AG04449 (cell line): ENCODE measurements around the gene HIRA.
"Not testable (repeated sequence)": the region's sequence is repeated elsewhere in the genome, so short reads cannot be mapped to it uniquely, and the experiment has no call there.

Source experiments
- CTCF ChIA-PET: fragments of 350-600 bp; formaldehyde crosslinking; extraction: SDS; loops from one replicate; lab custom pipeline; 2021; ENCODE audit warnings: antibody characterized with exemption; lab: Yijun Ruan, JAX
- POLR2A ChIA-PET: fragments of 400-600, 350-600 bp; formaldehyde crosslinking; extraction: SDS; loops from one replicate; lab custom pipeline; 2020; ENCODE audit warnings: antibody characterized with exemption, inconsistent platforms; lab: Yijun Ruan, JAX
- DNase-seq: peaks from one replicate; pipeline ENCODE4 v3.0.0-alpha.2; 2010; ENCODE audit warnings: low read depth, low spot score
- H3K4me3 ChIP-seq: 2 replicates; pipeline ENCODE4 v1.5.1; 2011; ENCODE audit warnings: low read depth, mild to moderate bottlenecking, control low read depth, low read length
- CTCF ChIP-seq: IDR thresholded peaks from one replicate; pipeline ENCODE4 v1.5.1; 2011; ENCODE audit warnings: mild to moderate bottlenecking, moderate library complexity, low read length, control low read depth, inconsistent platforms; ENCODE audit not compliant: insufficient read depth; ENCODE audit errors: missing control alignments

Gene HIRA

GRCh38 chr22:19331474-19331873 is 100.1 kb downstream of the HIRA start:
- no peak overlapping the region for H3K4me3 ChIP-seq
- CTCF ChIA-PET: no interaction called here
- POLR2A ChIA-PET: no interaction called here
- TF ChIP-seq CTCF: no peak
- DNase-seq: no peak

GRCh38 chr22:19330865-19331418 is 100.6 kb downstream of the HIRA start:
- CTCF ChIA-PET: no interaction called here
- H3K4me3 ChIP-seq: no peak overlapping the region
- DNase-seq: no peak
- POLR2A ChIA-PET: no interaction called here
- TF ChIP-seq CTCF: no peak

GRCh38 chr22:19330205-19330604 is 101.3 kb downstream of the HIRA start:
- CTCF ChIA-PET, POLR2A ChIA-PET, DNase-seq, H3K4me3 ChIP-seq: not testable (repeated sequence)

- H3K4me3 ChIP-seq: no peak overlapping the region
- CTCF ChIA-PET: no interaction called here
- POLR2A ChIA-PET: no interaction called here
- no peak for DNase-seq
- no peak for TF ChIP-seq CTCF
Measured at GRCh38 chr22:19329454-19329853, 102.1 kb downstream of the HIRA start.

GRCh38 chr22:19325296-19325948 is 106.1 kb downstream of the HIRA start:
- POLR2A ChIA-PET: no interaction called here
- CTCF ChIA-PET: interaction anchor here (1.1 kb wide), 1 partner anchor 26 kb away, joined by 4 read pairs; no protein-coding TSS in a partner anchor
- no peak for DNase-seq
- TF ChIP-seq CTCF: no peak
- no peak overlapping the region for H3K4me3 ChIP-seq

- DNase-seq, POLR2A ChIA-PET, H3K4me3 ChIP-seq: not testable (repeated sequence)
- CTCF ChIA-PET: interaction anchor here (1.5 kb wide), 1 partner anchor 23 kb away, joined by 3 read pairs; no protein-coding TSS in a partner anchor
Measured at GRCh38 chr22:19323420-19323819, 108.1 kb downstream of the HIRA start.

GRCh38 chr22:19321757-19322156 is 109.8 kb downstream of the HIRA start:
- TF ChIP-seq CTCF: no peak
- DNase-seq: no peak
- H3K4me3 ChIP-seq: no peak overlapping the region
- POLR2A ChIA-PET: no interaction called here
- CTCF ChIA-PET: no interaction called here

GRCh38 chr22:19320136-19320535 is 111.4 kb downstream of the HIRA start:
- POLR2A ChIA-PET, CTCF ChIA-PET, DNase-seq, H3K4me3 ChIP-seq: not testable (repeated sequence)
